HK-2 (cell line): ENCODE data around the gene PID1.

ENCODE experiments used
- DNase-seq: peaks from one replicate; pipeline ENCODE4 v3.0.0-alpha.2; 2018; ENCODE audit not compliant: unreplicated experiment

The PID1 gene

DNA sequence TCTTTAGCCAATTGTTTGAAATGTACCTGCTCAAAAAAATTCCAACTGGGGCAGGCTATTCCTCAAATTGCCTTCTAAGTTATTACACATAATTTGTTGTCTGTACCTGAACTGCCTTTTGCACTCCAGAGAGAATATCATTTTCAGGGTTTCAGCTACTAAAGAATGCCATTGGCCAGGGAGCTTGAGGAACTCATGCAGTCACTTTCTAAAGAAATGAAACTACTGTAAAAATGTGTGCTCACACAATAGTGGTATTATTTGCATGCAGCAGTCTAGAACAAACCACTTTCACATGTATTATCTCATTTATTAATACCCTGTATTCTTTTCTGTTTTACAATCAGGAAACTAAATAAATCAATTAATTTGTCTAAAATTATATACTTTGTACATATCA is 152.2 kb downstream of the PID1 start:
- no peak for DNase-seq

DNA sequence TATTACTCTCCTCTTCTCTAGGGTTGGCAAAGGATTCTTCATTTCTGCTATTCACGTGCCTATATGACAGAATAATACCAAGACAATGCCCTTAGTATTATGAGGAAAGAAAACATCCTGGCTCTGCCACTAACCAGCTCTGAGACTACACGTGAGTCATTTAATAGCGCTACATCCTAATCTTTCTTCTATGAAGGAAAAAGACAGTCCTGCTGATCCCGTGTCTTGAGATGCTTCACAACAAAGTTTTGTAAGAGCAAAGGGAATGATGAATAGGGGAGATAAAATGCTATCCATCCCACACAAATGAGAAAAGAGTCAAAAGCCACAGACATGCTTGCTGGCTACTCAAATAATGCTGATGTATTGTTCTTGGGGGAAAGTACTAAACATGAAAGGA is 152.8 kb downstream of the PID1 start:
- DNase-seq: no peak

DNA sequence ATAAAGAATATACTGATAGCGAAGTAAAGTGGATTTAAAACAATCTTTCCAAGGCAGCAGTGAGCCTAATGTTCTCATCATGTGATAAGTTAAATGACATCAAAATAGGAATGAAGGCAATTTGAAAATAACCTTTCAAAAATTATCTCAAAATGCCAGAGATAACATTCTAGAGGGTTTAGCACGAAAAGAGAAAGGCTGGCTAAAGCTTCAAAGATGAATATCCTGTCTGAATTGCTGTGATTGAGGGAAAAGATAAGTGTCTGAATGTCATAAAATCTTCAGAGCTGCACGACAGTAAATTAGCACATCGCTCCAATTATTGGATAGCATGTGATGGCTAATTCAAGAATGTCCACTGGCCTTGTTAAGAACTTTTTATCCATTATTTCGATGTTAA is 159.3 kb downstream of the PID1 start:
- no peak for DNase-seq

DNA sequence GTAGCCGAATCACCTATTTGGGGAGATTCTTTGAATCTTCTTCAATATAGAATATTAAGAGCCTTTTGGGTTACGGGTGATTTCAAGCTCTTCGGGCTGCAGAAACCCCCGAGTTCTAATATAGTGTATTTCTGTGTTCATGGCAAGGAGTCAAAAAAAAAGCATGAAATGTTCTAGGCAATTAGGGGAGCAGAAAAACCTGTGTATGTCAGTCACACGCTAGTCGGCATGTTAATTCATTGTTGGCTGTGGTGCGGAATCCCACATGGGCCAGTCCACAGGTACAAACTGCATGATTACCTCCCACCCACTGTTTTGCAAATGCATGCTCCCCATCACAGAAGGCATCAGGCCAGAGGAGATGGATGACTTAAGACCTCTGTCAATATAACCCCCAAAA is 161.9 kb downstream of the PID1 start:
- no peak for DNase-seq

DNA sequence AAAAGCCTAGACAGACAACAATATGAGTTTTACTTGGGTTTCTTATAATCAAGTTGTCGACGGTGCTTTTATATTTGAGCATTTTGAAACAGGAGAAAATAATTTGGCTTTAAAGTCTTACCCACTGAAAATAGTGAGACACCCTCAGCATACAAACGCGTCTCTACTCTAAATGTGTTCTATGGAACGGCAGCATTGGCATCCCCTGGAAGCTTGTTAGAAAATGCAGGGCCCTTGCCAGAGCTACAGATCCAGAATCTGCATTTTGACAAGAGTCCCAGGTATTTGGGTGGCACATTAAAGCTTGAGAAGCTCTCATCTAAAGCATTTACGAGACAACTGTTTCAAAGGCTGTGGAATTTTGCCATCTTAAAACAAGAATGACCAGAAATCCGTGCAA is 163.5 kb downstream of the PID1 start:
- no peak for DNase-seq

DNA sequence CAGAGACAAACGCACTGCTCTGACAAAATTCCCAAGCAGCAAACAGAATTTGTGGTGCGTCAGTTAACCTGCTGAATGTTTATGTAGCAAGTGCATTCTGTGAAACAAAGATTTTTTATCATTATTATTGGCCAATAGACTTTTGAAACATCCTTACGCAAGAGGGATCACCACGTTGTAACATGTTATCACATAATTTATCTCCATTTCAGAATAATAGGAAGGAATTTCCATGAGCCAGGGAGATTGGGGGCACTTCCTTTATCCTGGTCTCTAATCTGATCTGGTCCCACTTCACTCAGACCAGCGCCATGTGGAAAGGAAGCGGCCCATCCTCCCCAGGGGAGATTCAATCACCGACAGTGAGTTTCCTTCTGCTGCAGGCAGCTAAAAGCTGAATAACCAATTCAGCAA is 166.1 kb downstream of the PID1 start:
- DNase-seq: no peak

DNA sequence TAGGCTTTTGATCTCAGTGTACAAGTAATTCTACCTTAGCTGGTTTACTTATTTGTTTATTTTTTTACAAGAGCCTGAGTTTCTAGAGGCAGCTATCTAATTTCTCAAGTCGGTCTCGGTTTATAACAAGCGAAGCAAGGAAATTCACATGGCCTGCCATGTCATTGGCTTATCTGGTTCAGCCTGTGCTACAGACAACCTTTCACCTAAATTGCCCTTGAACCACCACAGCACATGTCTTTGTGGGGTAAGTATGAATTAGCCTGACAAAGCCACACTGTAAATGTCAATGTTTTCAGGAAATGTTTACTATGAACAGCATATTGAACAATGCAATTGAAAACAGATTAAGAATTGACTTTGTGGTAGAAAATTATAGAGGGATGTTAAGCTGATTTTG is 167.1 kb downstream of the PID1 start:
- DNase-seq: no peak

DNA sequence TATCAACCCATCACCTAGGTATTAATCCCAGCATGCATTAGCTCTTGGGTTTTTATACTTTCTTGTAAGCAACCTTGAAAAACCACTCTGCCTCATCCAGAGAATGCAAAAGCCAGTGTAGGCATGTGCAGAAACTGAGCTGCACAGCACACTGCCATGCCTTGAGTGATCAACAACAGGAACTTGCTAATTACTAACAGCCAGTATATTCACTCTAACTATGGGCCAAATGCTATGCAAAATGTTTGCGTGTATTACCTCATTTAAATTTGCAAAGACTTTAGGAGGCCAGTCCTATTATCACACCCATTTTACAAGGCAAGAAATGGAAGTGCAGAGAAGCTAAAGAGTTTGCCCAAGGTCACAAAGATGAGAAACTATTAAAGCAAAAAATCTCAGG is 169.8 kb downstream of the PID1 start:
- no peak for DNase-seq

DNA sequence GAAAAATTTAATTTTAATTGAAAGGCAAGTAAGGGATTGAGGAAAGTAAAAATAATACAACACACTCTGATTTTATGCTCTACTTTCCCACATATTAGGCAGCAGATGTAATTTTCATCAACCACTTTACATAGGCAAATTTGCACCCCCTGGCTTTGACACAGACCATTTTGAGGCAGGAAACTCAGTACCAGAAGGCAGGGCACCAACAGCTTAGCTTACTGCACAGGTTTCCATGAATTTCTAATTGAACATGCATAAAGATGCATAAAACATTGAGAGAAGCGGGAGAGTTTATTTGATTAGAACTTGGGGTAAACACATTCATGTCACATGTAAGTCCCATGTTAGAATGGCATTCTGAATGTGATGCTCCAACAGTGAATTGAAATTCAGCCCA is 171.9 kb downstream of the PID1 start:
- no peak for DNase-seq

DNA sequence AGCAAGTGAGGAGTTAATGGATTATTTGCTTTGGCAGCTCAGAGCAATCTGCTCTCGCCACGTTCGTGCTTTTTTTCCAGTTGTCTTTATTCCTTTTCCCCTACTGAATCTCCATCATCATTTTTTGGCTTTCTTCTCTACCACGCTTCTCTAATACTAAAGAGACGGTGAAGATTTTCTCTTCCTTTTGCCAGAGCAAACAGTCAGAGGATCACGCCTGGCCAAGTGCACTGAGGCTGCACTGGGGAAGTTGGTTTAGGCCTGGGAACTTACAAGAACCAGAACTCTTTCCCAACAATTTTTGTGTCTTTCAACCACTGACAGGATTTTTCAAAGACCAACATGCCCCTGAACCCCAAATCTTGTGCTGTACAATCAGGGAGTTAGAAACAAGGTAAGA is 172.3 kb downstream of the PID1 start:
- no peak for DNase-seq

DNA sequence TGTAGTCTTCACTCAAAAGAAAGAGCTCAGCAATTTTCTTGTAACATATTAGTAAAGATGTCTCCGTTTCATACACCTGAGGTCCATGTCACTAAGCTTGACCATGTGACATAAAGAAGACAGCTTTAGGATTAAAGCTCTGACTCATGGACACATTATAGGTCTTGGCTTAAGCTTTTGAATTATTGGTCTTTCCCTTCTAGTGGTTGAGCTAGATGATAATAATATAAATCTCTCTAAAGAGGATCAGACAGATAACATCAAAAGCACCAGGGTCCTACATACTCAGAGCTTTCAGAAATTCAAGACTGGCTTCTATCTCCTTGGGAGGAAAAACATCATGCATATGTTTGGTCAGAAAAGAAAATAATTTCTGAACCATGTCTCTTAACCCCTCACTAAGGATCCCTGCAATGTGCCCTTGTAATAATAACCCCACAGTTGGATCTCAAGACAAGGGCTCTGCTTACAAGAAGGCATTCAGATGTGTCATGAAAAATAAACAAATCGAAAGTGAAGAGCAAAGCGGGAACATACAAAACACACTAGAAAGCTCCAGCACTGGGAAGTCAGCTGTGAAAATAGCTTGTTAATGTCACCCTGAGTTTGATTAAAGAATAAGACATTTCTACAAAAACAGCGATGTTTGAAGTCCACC is 174.5 kb downstream of the PID1 start:
- no peak for DNase-seq

DNA sequence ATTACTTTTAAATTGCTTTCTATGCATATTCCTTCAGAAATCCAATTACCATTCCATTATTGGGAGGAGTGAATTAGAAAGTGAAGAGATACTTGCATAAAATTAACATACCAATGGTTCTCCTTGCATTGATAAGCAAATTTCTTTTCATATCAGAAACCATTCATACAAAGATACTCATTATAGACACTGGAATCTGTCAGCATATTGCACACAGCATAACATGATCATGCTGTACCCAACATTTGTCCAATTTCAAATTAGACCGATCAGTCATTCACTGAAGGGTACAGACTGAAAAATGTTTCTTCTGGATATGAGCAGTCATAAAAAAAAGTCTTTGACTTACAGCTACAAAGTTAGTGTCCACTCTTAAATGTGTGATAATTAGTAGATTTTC is 175.6 kb downstream of the PID1 start:
- DNase-seq: no peak

DNA sequence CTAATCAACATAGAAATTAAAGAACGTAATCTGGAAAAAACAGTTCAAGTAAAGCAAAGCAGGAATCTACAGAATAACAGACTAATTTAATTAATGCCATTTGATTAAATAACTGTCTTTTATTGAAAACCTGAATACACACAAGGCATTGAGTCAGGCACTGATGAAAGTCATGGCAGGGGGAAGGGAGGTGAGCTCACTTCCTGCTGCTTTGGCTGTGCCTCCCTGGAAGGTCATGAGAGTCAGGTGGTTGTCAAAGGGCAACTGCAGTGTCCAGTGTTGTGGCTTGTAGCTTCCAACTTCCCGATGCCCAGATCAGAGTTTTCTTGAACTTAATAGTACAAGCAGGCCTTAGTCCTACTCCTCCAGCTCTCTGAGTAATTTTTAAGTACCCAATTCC is 180.9 kb downstream of the PID1 start:
- peak; percentile 0 for DNase-seq

DNA sequence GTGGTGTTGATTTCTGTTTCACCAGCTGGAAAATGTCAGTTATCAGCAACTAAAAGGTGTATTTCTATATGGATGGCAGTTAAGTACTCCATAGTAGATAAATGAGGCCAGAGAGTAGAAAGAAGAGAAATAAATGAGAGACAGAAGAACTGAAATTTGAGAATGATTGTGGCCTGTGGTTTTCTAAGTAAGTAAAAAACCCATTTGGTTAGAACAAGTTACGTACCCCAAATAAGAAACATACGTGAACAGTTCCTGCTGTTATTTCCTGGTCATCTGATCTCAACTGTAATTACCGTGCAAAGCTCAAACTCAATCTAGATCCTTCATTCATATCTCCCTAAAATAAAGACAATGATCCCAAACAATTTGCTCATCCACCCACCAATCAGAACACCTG is 181.3 kb downstream of the PID1 start:
- no peak for DNase-seq

DNA sequence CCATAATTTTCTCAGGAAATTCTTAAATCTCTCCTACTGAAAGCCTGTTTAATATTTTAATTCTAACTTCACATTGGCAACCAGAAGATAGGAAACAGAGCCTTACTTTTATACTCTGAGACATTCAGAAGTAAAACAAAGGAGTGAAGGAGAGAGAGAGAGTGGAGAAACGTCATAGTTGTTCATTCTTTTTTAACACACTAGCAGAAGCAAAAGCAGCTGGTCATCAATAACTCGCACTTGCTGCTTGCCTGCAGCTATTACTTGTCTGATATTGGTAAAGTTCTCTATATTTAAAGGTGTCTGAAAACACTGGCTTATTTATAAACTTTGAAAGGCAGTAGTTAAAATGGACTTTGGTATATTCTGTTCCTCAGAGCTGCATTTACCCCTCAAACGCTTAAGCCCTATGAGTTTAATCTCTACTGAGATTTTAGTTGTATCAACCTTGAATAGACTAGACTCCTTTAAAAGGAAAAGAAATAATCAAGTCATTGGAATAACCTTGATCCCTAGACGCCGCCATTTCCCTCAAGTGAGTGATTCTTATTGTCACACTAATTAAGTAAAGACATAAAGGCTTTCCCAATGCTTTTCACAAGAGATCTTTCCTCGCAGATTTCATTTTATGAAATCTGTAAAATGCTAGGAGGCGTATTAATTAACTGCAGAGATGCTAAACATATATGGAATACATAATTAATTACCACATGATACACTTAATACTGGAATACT is 182.0 kb downstream of the PID1 start:
- no peak for DNase-seq

DNA sequence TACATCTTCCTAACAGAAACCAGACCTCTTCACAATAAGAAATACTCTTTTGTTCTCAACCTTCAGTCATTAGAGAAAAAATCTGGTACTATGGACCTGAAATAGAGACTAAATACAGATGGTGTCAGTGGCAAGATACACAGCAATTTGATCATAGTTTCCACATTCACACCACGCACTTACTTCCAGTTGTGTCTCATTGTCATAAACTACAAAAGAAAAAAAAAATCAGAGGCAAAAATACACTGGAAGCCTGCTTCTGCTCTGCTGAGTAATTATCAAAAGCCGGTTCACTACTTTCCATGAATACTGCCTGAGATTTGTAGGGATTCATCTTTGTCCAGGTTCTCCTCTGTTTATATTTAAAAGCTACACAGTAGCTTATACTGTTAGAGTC is 182.6 kb downstream of the PID1 start:
- no peak for DNase-seq

DNA sequence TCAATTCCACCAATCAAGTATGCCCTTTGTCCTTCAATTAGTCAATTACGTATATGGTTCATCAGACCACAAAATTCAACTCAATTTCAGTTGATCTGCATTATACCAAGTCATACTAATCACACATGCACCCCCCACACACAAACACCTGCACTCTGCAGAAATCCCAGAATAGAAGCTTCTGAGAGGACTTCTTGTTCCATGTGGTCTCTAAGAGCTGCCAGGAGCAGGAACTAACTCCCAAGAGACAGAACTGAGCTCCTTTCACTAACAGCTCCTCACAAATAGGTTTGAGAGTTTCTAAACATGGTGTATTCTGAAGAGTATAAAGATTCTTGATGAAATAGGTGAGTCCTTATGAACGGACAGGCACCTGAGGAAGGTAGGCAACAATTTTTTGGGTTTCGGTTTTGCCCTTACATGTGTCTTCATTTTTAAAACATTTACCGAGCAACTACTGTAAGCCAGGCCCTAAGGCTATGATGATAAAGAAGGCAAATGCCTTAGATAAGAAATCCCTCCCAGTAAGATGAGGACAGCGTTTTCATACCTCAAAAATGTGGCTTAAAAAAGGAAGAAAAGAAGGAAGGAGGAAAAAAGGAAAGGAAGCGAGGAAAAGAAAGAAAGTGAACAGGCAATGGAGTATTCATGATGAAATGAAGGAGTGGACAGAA is 183.1 kb downstream of the PID1 start:
- DNase-seq: no peak

DNA sequence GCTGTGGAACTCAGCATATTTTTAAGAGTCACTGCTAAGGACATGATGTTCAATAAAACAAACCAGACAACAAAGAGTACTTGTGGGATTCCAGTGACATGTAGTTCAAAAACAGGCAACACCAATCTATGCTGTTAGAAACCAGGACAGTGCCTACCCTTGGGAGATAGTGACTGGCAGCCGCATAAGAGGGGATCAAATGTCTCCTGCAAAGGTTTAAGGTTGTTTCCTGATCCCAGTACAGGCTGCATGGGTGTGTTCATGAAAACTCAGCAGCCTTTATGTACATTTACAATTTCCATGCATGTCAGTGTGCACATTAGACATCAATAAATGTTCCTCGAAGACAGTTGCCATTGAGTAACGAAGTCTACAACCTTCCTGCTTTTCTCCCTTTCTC is 183.8 kb downstream of the PID1 start:
- no peak for DNase-seq

DNA sequence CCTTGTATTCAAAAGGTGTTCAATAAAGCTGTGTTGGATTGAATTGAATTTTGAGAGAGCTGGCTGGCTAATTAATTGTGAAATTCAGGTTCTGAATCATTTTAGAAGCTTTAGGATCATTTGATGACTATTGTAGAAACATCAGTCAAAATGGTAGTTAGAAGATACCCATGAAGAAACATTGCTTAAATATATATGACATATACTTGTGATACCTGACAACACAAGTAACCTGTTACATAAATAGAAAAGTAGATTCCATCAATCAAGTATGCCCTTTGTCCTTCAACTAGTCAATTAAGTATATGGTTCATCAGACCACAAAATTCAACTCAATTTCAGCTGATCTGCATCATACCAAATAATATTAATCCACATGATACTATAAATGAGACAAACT is 185.6 kb downstream of the PID1 start:
- no peak for DNase-seq

DNA sequence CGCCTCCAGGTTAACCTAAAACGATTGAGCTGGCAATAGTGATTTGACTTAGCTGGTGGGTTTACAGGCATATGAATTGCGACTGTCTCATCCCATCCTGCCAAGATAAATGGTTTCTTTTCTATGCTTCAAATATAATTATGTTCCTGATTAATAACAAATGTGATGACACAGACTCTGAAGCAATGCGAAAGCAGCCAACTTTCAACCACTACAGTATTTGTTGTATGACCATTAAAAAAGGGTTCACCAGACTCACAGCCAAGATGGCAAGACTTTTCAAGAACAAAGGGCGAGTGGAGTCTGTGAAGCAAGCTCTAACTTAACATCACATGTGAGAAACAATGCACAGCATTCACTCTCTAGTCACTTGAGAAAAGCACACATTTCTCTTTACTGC is 186.6 kb downstream of the PID1 start:
- DNase-seq: no peak

DNA sequence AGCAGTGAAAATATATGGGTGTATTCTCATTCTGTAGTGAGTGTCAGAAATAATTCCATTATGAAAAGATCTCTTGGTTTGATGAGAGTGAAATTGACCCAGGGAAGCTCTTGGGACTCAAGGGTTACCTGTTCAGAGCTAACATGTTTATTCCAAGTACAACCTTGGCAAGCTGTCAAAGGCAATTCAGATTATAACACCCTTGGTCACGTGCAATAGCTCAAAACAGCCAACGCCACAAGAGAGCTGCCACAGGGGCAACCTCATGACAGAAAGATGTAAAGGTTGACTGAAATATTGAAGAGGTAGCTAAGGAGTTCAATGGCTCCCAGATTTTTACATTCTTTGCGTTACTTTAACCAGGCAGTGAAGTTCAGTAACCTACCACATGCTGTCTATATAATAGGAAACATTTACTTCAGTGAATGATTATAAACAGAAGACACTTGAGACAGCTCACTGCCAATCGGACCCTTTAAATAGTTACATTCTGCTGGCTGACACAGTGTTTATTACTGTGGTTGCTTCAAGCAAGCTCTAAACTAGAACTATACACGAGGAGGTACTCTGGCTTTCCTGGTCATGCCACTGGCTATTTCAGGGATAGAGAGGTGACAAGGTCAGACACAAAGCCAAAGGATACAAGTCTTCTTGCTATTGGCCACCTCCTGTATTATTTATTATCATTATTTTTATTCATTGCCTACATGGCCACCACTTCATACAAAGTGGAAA is 187.3 kb downstream of the PID1 start:
- no peak for DNase-seq

DNA sequence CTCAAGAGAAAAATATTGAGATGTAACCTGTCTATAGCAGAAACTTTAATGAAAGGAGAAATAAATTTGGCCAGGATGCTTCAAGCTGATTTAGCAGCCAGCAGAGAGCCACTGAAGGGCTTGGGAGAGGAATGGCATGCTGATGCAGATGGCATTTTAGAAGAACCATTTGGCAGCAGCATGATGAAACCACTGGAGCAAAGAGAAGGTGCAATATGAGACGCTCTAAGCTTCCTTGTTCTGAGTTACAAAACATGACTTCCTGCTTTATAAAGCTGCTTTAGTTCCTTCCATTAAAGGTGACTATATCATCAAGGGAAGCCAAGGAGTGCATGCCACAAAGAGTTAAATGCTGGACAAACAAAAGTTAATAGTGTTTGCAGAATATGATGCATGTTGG is 189.7 kb downstream of the PID1 start:
- no peak for DNase-seq

DNA sequence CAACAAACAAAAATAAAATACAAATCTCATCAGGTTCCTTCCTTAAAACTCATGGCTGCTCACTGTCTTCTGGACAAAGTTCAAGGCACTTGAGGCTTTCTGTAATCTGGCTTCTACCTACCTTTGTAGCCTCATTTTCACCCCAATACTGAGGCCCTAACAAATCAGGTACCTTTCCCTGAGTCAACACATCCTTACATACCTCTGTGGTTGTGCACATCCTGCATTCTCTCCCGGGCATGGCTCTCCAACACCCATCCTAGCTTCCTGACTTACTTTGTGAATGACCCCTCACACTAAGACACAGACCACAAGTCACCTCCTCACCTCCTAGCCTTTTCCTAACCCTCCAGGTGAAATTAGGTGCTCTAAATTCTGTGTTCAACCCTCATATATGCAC is 190.9 kb downstream of the PID1 start:
- DNase-seq: no peak
